ENCODE results near the gene PDS5A. TPM values are rescaled to one million over a fixed set of nuclear protein-coding genes. Genes with fewer than 3 reads are reported as not detected.
"Not testable (repeated sequence)": the region's sequence is repeated elsewhere in the genome, so short reads cannot be mapped to it uniquely, and the experiment has no call there.

The PDS5A gene
- total RNA-seq, 1 experiment from 2014 or later, result 37.1 TPM

DNA sequence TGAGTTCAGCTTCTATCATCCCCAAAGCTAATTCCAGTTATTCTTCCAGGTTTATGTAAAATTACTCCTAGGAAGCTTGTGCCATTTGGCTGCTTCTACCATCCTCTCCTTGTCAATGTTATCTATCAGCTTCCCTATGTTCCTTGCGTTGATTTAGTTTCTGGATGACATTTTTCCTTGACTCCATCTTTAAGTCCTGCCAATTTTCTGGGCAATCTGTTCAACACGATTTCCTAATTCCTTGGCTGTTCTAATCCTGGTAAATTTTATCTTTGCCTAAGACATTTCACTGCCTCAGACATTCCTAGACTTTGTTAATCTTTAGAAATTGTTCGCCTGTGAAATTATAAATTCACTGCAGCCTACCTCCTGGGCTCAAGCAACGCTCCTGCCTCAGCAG is 125.1 kb downstream of the PDS5A start:
- Histone ChIP-seq H3K27me3 (ENCODE audit: control insufficient read depth, insufficient read depth, low read length) (no peaks in the 10 kb centered on the region), H3K36me3 (replicated peaks; ENCODE audit: control insufficient read depth, insufficient read depth, low read length) (peaks cover 2% of the 10 kb centered on the region)

GRCh38 chr4:39850727-39851126 is 127.0 kb downstream of the PDS5A start:
- no peak for DNase-seq
- peaks cover 3% of the 10 kb centered on the region for H3K36me3 ChIP-seq (replicated peaks; ENCODE audit: control insufficient read depth, insufficient read depth, low read length)

More for the DNA sequence above, 125.1 kb downstream of the PDS5A start:
- H3K4me3 ChIP-seq (ENCODE audit: insufficient read depth, low read depth, low read length), result no peak overlapping the region
- DNase-seq, result no peak

DNA sequence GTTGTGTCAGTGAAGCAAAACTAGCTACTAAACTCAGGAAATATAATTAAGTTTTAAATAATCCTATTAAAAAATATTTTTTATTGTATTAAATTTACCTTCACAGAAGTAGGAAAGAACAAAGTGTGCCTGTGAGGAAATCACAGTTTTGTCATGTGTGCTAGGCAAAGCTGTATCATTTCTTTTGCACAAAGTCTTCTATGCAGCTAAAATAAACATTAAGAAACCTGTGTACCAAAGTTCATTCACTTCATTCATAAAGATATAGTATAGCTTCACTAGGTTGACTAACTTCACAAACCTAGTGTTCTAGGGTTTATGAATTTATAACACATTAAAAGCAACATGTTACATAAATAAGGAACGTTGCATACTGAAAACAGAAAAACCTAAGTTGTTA is 131.0 kb downstream of the PDS5A start:
- H3K36me3 ChIP-seq (replicated peaks; ENCODE audit: control insufficient read depth, insufficient read depth, low read length), result peaks cover 7% of the 10 kb centered on the region
- no peak overlapping the region for H3K4me3 ChIP-seq (ENCODE audit: insufficient read depth, low read depth, low read length)
- DNase-seq, result no peak

More at GRCh38 chr4:39850727-39851126, 127.0 kb downstream of the PDS5A start:
- no peak overlapping the region for H3K4me3 ChIP-seq (ENCODE audit: insufficient read depth, low read depth, low read length)
- H3K27me3 ChIP-seq (ENCODE audit: control insufficient read depth, insufficient read depth, low read length), result no peaks in the 10 kb centered on the region

DNA sequence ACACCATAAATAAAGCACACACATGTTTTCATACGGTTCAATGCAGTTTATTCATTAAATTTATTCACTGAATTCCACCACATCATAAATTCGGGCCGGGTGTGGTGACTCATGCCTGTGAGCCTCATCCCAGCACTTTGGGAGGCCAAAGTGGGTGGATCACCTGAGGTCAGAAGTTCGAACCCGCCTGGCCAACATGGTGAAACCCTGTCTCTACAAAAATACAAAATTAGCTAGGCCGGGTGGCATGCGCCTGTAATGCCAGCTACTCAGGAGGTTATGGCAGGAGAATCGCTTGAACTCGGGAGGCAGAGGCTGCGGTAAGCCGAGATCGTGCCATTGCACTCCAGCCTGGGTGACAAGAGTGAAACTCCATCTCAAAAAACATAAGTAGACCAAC is 131.6 kb downstream of the PDS5A start:
- Histone ChIP-seq H3K27me3 (ENCODE audit: control insufficient read depth, insufficient read depth, low read length) (no peaks in the 10 kb centered on the region), H3K36me3 (replicated peaks; ENCODE audit: control insufficient read depth, insufficient read depth, low read length) (peaks cover 11% of the 10 kb centered on the region), H3K4me3 (ENCODE audit: insufficient read depth, low read depth, low read length) (no peak overlapping the region)
- no peak for DNase-seq

More for the DNA sequence above, 131.0 kb downstream of the PDS5A start:
- H3K27me3 ChIP-seq (ENCODE audit: control insufficient read depth, insufficient read depth, low read length), result no peaks in the 10 kb centered on the region

GRCh38 chr4:39841894-39842293 is 135.8 kb downstream of the PDS5A start:
- no peaks in the 10 kb centered on the region for H3K27me3 ChIP-seq (ENCODE audit: control insufficient read depth, insufficient read depth, low read length)
- no peak for DNase-seq
- no peak overlapping the region for H3K4me3 ChIP-seq (ENCODE audit: insufficient read depth, low read depth, low read length)
- H3K36me3 ChIP-seq (replicated peaks; ENCODE audit: control insufficient read depth, insufficient read depth, low read length), result peaks cover 23% of the 10 kb centered on the region

DNA sequence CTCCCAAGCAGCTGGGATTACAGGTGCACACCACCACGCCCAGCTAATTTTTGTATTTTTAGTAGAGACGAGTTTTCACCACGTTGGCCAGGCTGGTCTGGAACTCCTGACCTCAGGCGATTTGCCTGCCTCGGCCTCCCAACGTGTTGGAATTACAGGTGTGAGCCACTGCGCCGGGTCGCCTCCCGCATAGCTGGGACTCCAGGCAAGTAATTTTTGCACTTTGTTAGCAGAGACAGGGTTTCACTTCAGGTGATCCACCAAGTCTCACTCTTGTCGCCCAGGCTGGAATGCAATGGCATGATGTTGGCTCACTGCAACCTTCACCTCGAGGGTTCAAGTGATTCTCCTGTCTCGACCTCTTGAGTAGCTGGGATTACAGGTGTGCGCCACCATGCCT is 137.2 kb downstream of the PDS5A start:
- H3K36me3 ChIP-seq (replicated peaks; ENCODE audit: control insufficient read depth, insufficient read depth, low read length), result peaks cover 24% of the 10 kb centered on the region
- not testable (repeated sequence) for H3K4me3 ChIP-seq (ENCODE audit: insufficient read depth, low read depth, low read length); DNase-seq; H3K27me3 ChIP-seq (ENCODE audit: control insufficient read depth, insufficient read depth, low read length)

DNA sequence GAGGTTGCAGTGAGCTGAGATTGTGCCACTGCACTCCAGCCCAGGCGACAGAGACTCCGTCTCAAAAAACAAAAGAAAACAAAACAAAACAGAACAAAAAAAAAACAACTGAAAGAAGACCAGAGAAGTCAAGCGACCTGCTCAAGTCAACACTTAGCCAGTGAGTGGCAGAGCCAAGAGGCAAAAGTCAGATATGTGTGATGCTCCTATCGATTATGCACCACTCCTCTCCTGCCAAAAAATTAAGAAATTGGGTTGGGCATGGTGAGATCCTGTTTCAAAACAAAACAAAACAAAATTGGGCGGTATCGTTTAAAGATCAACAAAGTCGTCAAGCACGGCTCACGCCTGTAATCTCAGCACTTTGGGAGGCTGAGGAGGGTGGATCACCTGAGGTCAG is 137.7 kb downstream of the PDS5A start:
- peaks cover 24% of the 10 kb centered on the region for H3K36me3 ChIP-seq (replicated peaks; ENCODE audit: control insufficient read depth, insufficient read depth, low read length)
- DNase-seq, result no peak
- H3K27me3 ChIP-seq (ENCODE audit: control insufficient read depth, insufficient read depth, low read length), result no peaks in the 10 kb centered on the region
- H3K4me3 ChIP-seq (ENCODE audit: insufficient read depth, low read depth, low read length), result no peak overlapping the region

- not testable (repeated sequence) for DNase-seq; H3K4me3 ChIP-seq (ENCODE audit: insufficient read depth, low read depth, low read length); H3K27me3 ChIP-seq (ENCODE audit: control insufficient read depth, insufficient read depth, low read length)
- peaks cover 23% of the 10 kb centered on the region for H3K36me3 ChIP-seq (replicated peaks; ENCODE audit: control insufficient read depth, insufficient read depth, low read length)
These were observed 139.3 kb downstream of the PDS5A start for GRCh38 chr4:39838431-39838830.

DNA sequence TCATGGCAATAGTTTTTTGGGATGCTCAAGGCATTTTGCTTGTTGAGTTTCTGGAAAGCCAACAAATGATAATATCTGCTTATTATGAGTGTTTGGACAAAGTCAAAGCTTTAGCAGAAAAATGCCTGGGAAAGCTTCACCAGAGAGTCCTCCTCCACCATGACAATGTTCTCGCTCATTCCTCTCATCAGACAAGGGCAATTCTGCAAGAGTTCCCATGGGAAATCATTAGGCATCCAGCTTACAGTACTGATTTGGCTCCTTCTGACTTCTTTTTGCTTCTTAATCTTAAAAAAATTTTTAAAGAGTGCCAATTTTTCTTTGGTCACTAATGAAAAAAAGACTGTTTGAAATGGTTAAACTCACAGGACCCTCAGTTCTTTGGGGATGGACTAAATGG is 143.4 kb downstream of the PDS5A start:
- H3K36me3 ChIP-seq (replicated peaks; ENCODE audit: control insufficient read depth, insufficient read depth, low read length), result peaks cover 14% of the 10 kb centered on the region
- no peak for DNase-seq
- no peaks in the 10 kb centered on the region for H3K27me3 ChIP-seq (ENCODE audit: control insufficient read depth, insufficient read depth, low read length)

GRCh38 chr4:39825741-39826231 is 151.9 kb downstream of the PDS5A start:
- no peaks in the 10 kb centered on the region for H3K27me3 ChIP-seq (ENCODE audit: control insufficient read depth, insufficient read depth, low read length)
- DNase-seq, result no peak
- H3K4me3 ChIP-seq (ENCODE audit: insufficient read depth, low read depth, low read length), result no peak overlapping the region
- peaks cover 7% of the 10 kb centered on the region for H3K36me3 ChIP-seq (replicated peaks; ENCODE audit: control insufficient read depth, insufficient read depth, low read length)

More for the DNA sequence above, 143.4 kb downstream of the PDS5A start:
- H3K4me3 ChIP-seq (ENCODE audit: insufficient read depth, low read depth, low read length), result no peak overlapping the region

- no peak overlapping the region for H3K4me3 ChIP-seq (ENCODE audit: insufficient read depth, low read depth, low read length)
- DNase-seq, result no peak
- H3K27me3 ChIP-seq (ENCODE audit: control insufficient read depth, insufficient read depth, low read length), result no peaks in the 10 kb centered on the region
- H3K36me3 ChIP-seq (replicated peaks; ENCODE audit: control insufficient read depth, insufficient read depth, low read length), result peaks cover 7% of the 10 kb centered on the region
These were observed 152.6 kb downstream of the PDS5A start for GRCh38 chr4:39825090-39825489.

DNA sequence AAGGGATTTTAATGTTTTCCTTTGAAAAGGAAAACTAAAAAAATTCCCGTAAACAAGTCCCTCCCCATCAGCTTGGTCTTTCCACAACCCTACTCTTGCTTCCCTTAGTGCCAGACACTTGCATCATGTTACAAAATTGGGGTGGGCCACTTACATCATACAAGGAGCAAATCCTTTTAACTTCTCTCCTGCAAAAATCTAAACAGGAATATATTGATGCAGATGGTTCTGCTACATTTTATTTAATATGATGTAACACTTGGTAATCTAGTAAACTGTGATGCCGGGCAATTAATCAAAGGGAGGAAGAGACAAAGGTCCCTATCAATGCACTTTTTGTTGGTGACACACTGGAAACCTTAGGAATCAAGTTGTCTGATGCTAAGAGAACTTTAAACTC is 154.5 kb downstream of the PDS5A start:
- H3K36me3 ChIP-seq (replicated peaks; ENCODE audit: control insufficient read depth, insufficient read depth, low read length), result peaks cover 5% of the 10 kb centered on the region
- no peak overlapping the region for H3K4me3 ChIP-seq (ENCODE audit: insufficient read depth, low read depth, low read length)
- H3K27me3 ChIP-seq (ENCODE audit: control insufficient read depth, insufficient read depth, low read length), result no peaks in the 10 kb centered on the region
- no peak for DNase-seq

DNA sequence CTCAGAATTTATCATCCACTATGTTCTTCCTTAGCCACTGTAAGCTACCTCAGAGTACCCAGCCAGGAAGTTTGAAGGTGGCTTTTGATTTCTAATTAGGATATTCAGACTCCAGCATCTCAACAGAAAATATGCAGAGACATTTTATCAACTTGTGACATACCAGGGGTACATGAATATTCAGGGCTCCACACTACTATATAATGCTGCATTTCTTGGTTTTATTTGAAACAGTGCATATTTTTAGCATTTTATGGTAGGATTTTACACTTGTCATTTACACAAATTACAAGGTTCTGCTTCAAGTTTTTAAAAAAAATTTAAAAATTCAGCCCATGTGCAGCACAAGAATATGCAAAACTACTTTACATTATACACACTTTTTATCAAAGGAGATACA is 155.0 kb downstream of the PDS5A start:
- Histone ChIP-seq H3K4me3 (ENCODE audit: insufficient read depth, low read depth, low read length) (no peak overlapping the region), H3K36me3 (replicated peaks; ENCODE audit: control insufficient read depth, insufficient read depth, low read length) (peaks cover 5% of the 10 kb centered on the region), H3K27me3 (ENCODE audit: control insufficient read depth, insufficient read depth, low read length) (no peaks in the 10 kb centered on the region)
- DNase-seq, result no peak

GRCh38 chr4:39821951-39822350 is 155.8 kb downstream of the PDS5A start:
- no peak for DNase-seq
- Histone ChIP-seq H3K4me3 (ENCODE audit: insufficient read depth, low read depth, low read length) (no peak overlapping the region), H3K36me3 (replicated peaks; ENCODE audit: control insufficient read depth, insufficient read depth, low read length) (peaks cover 4% of the 10 kb centered on the region), H3K27me3 (ENCODE audit: control insufficient read depth, insufficient read depth, low read length) (no peaks in the 10 kb centered on the region)

DNA sequence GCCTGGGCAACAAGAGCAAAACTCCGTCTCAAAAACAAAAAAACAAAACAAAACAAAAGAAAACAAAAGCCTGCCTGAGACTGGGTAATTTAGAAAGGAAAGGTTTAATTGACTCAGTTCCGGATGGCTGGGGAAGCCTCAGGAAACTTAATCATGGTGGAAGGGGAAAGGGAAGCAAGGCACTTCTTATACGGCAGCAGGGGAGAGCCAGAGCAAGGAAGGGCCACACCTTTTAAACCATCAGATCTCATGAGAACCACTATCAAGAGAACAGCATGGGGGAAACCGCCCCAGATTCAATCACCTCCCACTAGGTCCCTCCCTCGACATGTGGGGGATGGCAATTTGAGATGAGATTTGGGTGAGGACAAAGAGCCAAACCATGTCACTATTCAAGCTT is 157.5 kb downstream of the PDS5A start:
- DNase-seq, result no peak
- Histone ChIP-seq H3K4me3 (ENCODE audit: insufficient read depth, low read depth, low read length) (no peak overlapping the region), H3K27me3 (ENCODE audit: control insufficient read depth, insufficient read depth, low read length) (no peaks in the 10 kb centered on the region), H3K36me3 (replicated peaks; ENCODE audit: control insufficient read depth, insufficient read depth, low read length) (peaks cover 2% of the 10 kb centered on the region; the same call in 1 of the 2 replicates)

GRCh38 chr4:39818646-39819045 is 159.1 kb downstream of the PDS5A start:
- H3K27me3 ChIP-seq (ENCODE audit: control insufficient read depth, insufficient read depth, low read length), result no peaks in the 10 kb centered on the region
- H3K36me3 ChIP-seq (replicated peaks; ENCODE audit: control insufficient read depth, insufficient read depth, low read length), result no peaks in the 10 kb centered on the region
- DNase-seq, result no peak
- no peak overlapping the region for H3K4me3 ChIP-seq (ENCODE audit: insufficient read depth, low read depth, low read length)

All from H7 (cell line).